GM23338 (cell line): ENCODE results near the gene FAM117A. TPM values are rescaled to one million over a fixed set of nuclear protein-coding genes. Genes with fewer than 3 reads are reported as not detected.

Experiments
- ATAC-seq: fragments of 200-7000 bp; cut with Tn5 transposase; 3 replicates; pipeline ENCODE4 v1.9.1; 2020
- DNase-seq: peaks from one replicate; pipeline ENCODE4 v3.0.0-alpha.2; 2015; ENCODE audit warnings: low spot score
- H2AFZ ChIP-seq: fragments of 200-600 bp; sonication (generic); 2 replicates; pipeline ENCODE4 v1.8.0; 2016; ENCODE audit warnings: antibody characterized with exemption, mild to moderate bottlenecking, moderate library complexity
- H3F3A ChIP-seq: fragments of 200-600 bp; sonication (generic); replicated peaks from 2 replicates; pipeline ENCODE4 v1.8.0; 2017; ENCODE audit warnings: antibody characterized with exemption, mixed run types, low read depth
- H3K27ac ChIP-seq: fragments of 200-600 bp; sonication (generic); 2 replicates; pipeline ENCODE4 v1.6.1; 2016; ENCODE audit warnings: low read depth
- H3K27me3 ChIP-seq: fragments of 200-600 bp; sonication (generic); 2 replicates; pipeline ENCODE4 v1.8.0; 2016; ENCODE audit warnings: mild to moderate bottlenecking, mixed run types, moderate library complexity; ENCODE audit not compliant: insufficient read depth
- H3K36me3 ChIP-seq: fragments of 200-600 bp; sonication (generic); 2 replicates; pipeline ENCODE4 v1.8.0; 2016; ENCODE audit warnings: mild to moderate bottlenecking; ENCODE audit not compliant: insufficient read depth
- H3K4me1 ChIP-seq: fragments of 200-600 bp; sonication (generic); 2 replicates; pipeline ENCODE4 v1.8.0; 2016; ENCODE audit warnings: mild to moderate bottlenecking, moderate library complexity; ENCODE audit not compliant: insufficient read depth
- H3K4me2 ChIP-seq: fragments of 200-600 bp; sonication (generic); 2 replicates; pipeline ENCODE4 v1.7.1; 2017; ENCODE audit warnings: mixed run types
- H3K4me3 ChIP-seq: fragments of 200-600 bp; sonication (generic); 2 replicates; pipeline ENCODE4 v1.6.1; 2016; ENCODE audit warnings: mixed run types
- H3K79me2 ChIP-seq: fragments of 200-600 bp; sonication (generic); replicated peaks from 2 replicates; pipeline ENCODE4 v1.8.0; 2017; ENCODE audit warnings: mild to moderate bottlenecking; ENCODE audit not compliant: insufficient read depth
- H3K9me2 ChIP-seq: fragments of 200-600 bp; sonication (generic); 2 replicates; pipeline ENCODE4 v1.8.0; 2017; ENCODE audit not compliant: insufficient read depth
- H4K20me1 ChIP-seq: fragments of 200-600 bp; sonication (generic); replicated peaks from 2 replicates; pipeline ENCODE4 v1.8.0; 2017; ENCODE audit warnings: mild to moderate bottlenecking; ENCODE audit not compliant: insufficient read depth
- H3K27ac Mint-ChIP-seq: 2 replicates; pipeline ENCODE4 v1.8.0; 2020; ENCODE audit warnings: inconsistent platforms, mild to moderate bottlenecking, moderate library complexity, mixed read lengths
- H3K27me3 Mint-ChIP-seq: 3 replicates; pipeline ENCODE4 v1.8.0; 2022; ENCODE audit warnings: low read depth, mild to moderate bottlenecking, moderate library complexity, mixed read lengths, inconsistent platforms; ENCODE audit not compliant: insufficient read depth, poor library complexity
- H3K36me3 Mint-ChIP-seq: 3 replicates; pipeline ENCODE4 v1.8.0; 2021; ENCODE audit warnings: low read depth, mild to moderate bottlenecking, inconsistent platforms, moderate library complexity, mixed read lengths
- H3K4me1 Mint-ChIP-seq: 3 replicates; pipeline ENCODE4 v1.8.0; 2020; ENCODE audit warnings: mild to moderate bottlenecking, inconsistent platforms, mixed read lengths
- H3K4me3 Mint-ChIP-seq: 3 replicates; pipeline ENCODE4 v1.8.0; 2021; ENCODE audit warnings: moderate library complexity, mild to moderate bottlenecking, inconsistent platforms, mixed read lengths
- H3K9me3 Mint-ChIP-seq: 3 replicates; pipeline ENCODE4 v1.8.0; 2020; ENCODE audit warnings: moderate library complexity, mild to moderate bottlenecking, inconsistent platforms, mixed read lengths
- NANOG ChIP-seq: IDR thresholded peaks from 2 replicates; pipeline ENCODE4 v1.6.1; 2016; ENCODE audit warnings: antibody characterized with exemption, borderline replicate concordance
- POLR2AphosphoS5 ChIP-seq: IDR thresholded peaks from 2 replicates; pipeline ENCODE4 v1.6.1; 2016; ENCODE audit warnings: antibody characterized with exemption, low read depth
- ZNF114 ChIP-seq: fragments of 250-450 bp; sonication (Bioruptor Pico); IDR thresholded peaks from 2 replicates; pipeline ENCODE4 v1.5.0; 2020; ENCODE audit warnings: mild to moderate bottlenecking, moderate library complexity
- ZNF331 ChIP-seq: fragments of 250-450 bp; sonication (Bioruptor Pico); IDR thresholded peaks from 2 replicates; pipeline ENCODE4 v1.5.0; 2020; ENCODE audit warnings: low read depth, mild to moderate bottlenecking, moderate library complexity
- ZNF462 ChIP-seq: fragments of 250-450 bp; sonication (Bioruptor Pico); IDR thresholded peaks from 2 replicates; pipeline ENCODE4 v1.5.0; 2020; ENCODE audit warnings: mild to moderate bottlenecking, moderate library complexity
- polyA plus RNA-seq: library from polyadenylated mRNA; unstranded; fragments of >200 nt; fragmentation: Nextera tagmentation; extraction: Ambion mirVana; gene quantifications from 2 replicates; pipeline ENCODE4 v1.2.1, GENCODE V29; 2016
- total RNA-seq: library from RNA; depleted of rRNA; stranded (reverse); fragments of >200 nt; shearing (Covaris generic); gene quantifications from 2 replicates; pipeline ENCODE4 v1.2.3, GENCODE V29; 2014

FAM117A gene
- total and polyA plus RNA-seq, 2 experiments from 2014 or later, result 21.3 to 46.4 TPM

GRCh38 chr17:49741009-49741691 is 22.8 kb downstream of the FAM117A start:
- H3F3A ChIP-seq, result no peaks in the 10 kb centered on the region

GRCh38 chr17:49739641-49740271 is 24.2 kb downstream of the FAM117A start:
- no peaks in the 10 kb centered on the region for H3K27me3 ChIP-seq
- Mint-ChIP-seq H3K27me3 (no peaks in the 10 kb centered on the region), H3K27ac (peak overlapping the region; percentile 68), H3K36me3 (0 out of 3 replicates have a peak, but pooled peaks cover 8% of the 10 kb centered on the region), H3K9me3 (no peaks in the 10 kb centered on the region), H3K4me3 (no peak overlapping the region), H3K4me1 (no peaks in the 10 kb centered on the region; the same call in 2 of the 3 replicates)
- no peak overlapping the region for H3K27ac ChIP-seq
- no peak overlapping the region for H3K4me2 ChIP-seq
- no peak for DNase-seq
- no peak for ATAC-seq
- no peaks in the 10 kb centered on the region for H3K36me3 ChIP-seq
- H3K4me1 ChIP-seq, result no peaks in the 10 kb centered on the region
- TF ChIP-seq NANOG, result no peak
- no peak for TF ChIP-seq ZNF114
- no peak for TF ChIP-seq ZNF462
- TF ChIP-seq ZNF331 (CRISPR knock-in tag), result no peak
- no peak for TF ChIP-seq POLR2AphosphoS5
- no peak overlapping the region for H3K4me3 ChIP-seq
- H2AFZ ChIP-seq, result no peak overlapping the region
- H3K9me2 ChIP-seq, result no peaks in the 10 kb centered on the region; the same call in 1 of the 2 replicates
- no peaks in the 10 kb centered on the region for H3F3A ChIP-seq
- H4K20me1 ChIP-seq, result peaks cover 49% of the 10 kb centered on the region
- peaks cover 91% of the 10 kb centered on the region for H3K79me2 ChIP-seq

More at GRCh38 chr17:49741009-49741691, 22.8 kb downstream of the FAM117A start:
- no peaks in the 10 kb centered on the region for H3K9me3 Mint-ChIP-seq
- no peak for ATAC-seq
- H3K27ac Mint-ChIP-seq, result no peak overlapping the region
- TF ChIP-seq ZNF331 (CRISPR knock-in tag) (no peak), POLR2AphosphoS5 (no peak)
- no peak overlapping the region for H3K4me3 Mint-ChIP-seq
- Histone ChIP-seq H4K20me1 (peaks cover 45% of the 10 kb centered on the region), H3K27ac (no peak overlapping the region), H3K4me3 (no peak overlapping the region), H2AFZ (no peak overlapping the region), H3K79me2 (peaks cover 91% of the 10 kb centered on the region), H3K9me2 (no peaks in the 10 kb centered on the region), H3K27me3 (no peaks in the 10 kb centered on the region), H3K4me1 (no peaks in the 10 kb centered on the region), H3K36me3 (no peaks in the 10 kb centered on the region), H3K4me2 (no peak overlapping the region)
- peaks cover 2% of the 10 kb centered on the region; the same call in 2 of the 3 replicates for H3K4me1 Mint-ChIP-seq
- DNase-seq, result no peak
- H3K27me3 Mint-ChIP-seq, result no peaks in the 10 kb centered on the region
- peaks cover 11% of the 10 kb centered on the region; the same call in 1 of the 3 replicates for H3K36me3 Mint-ChIP-seq
